ENCODE data around the gene UNC93B1.

UNC93B1 gene

DNA sequence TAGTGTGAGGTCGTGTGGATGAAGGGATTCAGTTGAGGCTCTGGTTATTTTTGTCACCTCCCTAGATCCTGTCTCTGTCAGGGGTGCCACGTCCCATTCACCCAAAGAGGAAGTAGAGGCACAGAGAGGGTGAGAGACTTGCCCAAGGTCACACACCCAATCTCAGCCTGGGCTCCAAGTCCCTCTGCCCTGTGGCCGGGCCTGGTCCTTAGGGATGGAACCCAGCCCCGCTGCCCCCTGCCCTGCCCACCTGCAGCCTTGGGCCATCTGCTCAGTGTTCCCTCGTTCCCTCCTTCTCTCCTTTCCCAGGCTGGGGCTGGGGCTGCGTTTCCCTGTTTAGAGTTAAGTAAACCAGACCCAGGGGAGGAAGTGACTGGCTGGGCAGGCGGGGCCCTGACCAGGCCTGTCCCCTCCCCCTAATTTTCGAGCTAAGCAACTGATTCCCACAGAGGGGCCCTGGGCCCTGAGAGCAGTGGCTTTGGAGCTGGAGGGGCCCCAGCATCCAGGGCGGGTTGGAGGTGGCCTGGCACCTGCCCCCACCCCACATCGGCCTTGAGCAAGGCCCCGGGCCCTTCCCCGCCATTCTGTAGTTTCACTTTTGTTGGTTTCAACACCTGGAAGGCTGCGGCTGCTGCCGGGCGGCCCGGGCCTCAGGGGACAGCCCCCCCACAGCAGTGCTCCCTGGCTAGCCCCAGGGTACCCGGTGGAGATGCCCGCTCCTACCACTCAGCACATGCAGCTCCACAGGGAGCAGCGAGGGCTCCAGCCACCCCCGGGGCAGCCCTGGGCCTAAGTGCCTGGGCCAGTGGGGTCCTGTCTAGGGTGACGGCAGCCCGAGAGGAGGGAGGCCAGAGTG is 36.4 kb upstream of the UNC93B1 start:
- peak; percentile 79 for DNase-seq (ENCODE audit: low read depth)

GRCh38 chr11:68039526-68040086 is 35.7 kb upstream of the UNC93B1 start:
- no peak for DNase-seq (ENCODE audit: low read depth)

- peak; percentile 77 for DNase-seq (ENCODE audit: low read depth)
Measured at GRCh38 chr11:68038718-68039525, 35.0 kb upstream of the UNC93B1 start, which contains the start of gene TCIRG1. Gene TCIRG1 (plus strand): TSS chr11:68039025. CDS start chr11:68041272, 2,247 bp downstream.

DNA sequence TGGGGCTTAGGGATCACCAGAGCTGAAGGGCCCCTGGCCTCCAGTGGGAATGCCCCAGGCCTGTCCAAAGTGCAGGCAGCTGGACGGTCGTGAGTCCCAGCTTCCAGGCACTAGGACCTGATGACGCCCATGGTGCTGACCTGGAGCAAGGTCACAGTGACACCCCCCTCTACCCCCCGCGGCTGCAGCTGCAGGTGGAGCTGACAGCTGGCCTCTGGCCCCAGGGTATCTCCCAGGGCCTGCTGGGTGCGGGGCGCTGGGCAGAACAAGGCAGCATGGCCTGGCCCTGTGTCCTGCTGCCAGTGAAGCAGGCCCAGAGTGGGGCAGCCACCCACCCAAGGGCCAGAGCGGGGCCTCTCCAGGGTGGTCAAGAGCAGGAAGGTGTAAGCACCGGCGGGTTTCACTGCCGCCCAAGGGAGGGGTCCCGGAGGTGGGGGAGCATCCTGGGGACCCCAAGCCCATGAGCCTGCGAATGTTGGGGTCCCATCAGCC is 34.4 kb upstream of the UNC93B1 start:
- DNase-seq (ENCODE audit: low read depth), result no peak

DNA sequence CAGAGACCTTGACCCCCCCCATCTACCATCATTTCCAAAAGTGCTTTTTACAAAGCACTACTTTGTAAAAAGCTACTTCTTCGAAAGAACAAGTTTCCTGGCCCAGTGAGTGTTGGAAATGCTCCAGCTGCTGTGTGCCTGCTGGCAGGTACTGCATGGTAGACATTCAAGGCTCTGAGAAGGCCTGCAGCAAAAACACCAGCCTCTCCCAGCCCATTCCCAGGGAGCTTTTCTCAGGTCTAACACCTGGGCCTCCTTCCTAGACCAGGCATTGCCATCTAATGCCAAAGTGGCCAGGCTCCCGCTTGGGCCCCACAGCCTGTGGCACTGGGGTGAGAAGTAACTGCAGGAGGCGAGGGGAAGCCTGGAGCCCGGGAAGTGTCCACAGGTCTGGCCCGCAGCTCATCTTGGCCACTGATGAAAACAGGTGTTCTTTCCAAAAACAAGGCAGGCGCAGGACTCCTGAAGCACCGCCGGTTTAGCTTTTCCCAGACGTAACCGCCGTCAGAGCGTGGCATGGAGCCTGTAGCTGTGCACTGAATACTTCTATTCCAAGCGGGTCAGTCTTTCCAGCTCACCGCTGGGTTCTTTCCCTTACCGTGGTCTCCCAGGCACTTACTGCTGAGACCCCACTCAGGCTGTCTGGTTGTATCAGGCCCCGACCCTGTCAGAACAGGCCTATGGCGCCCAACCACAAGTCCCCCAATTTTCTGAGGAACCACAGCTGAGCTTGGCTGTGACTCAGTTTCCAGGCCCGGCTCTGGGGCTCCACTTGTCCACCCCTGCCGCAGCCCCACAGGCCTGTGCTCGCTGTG is 33.7 kb upstream of the UNC93B1 start:
- no peak for DNase-seq (ENCODE audit: low read depth)

DNA sequence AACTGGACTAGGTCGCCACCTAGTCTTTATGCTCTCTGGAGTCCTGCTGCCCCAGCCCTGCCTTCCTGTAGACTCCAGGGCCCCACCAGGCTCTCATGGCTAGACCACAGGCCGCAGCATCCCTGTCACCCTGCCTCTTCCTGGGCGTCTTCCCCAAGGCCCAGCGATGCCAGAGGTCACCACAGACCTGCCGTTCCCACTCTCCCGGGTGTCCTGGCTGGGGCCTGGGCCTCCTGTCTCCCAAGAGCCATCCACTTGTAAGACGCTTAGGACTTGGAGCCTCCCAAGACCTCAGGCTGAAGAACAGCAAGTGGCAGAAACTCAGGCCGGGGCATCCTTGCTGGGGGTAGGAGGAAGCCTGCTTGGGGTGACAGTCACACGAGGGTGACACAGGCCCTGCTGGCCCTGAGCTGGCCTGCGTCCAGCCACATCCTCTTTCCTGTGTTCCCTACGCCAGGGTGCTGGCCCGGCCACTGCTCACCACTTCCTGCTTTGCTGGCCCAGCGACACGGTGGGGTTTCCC is 32.9 kb upstream of the UNC93B1 start:
- DNase-seq (ENCODE audit: low read depth), result no peak

DNA sequence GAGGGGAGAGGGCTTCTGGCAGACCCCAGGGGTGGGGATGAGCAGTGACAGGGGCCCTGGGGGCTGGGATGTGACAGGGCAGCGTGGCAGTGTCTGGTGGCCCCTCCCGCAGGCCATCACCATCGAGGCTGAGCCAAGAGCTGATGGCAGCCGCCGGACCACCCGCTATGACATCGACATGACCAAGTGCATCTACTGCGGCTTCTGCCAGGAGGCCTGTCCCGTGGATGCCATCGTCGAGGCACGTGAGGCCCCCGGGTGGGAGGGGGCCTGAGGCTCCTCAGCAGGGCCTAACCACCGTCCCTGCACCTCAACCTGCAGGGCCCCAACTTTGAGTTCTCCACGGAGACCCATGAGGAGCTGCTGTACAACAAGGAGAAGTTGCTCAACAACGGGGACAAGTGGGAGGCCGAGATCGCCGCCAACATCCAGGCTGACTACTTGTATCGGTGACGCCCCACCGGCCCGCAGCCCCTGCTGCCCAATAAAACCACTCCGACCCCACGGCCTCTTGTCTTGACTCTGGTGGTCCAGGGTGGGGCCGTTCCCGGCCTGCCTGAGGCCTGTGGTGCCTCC is 32.3 kb upstream of the UNC93B1 start:
- no peak for DNase-seq (ENCODE audit: low read depth)

GRCh38 chr11:68035266-68035876 is 31.5 kb upstream of the UNC93B1 start:
- no peak for DNase-seq (ENCODE audit: low read depth)

DNA sequence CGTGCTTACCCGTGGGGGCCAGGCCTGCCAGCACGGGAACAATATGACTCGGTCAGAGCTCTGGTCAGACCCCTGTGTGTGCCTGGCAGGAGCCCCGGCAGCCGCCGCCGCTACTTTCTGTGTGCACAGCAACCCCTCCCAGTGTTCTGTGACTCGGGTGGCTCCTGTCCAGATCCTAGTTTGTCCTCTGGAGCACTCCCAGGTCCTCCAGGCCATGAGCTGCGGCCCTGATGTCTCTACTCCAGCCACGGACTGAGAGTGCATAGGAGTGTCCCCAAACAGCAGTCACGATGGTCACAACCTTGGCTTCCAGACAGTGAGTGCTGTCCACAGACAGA is 29.8 kb upstream of the UNC93B1 start:
- DNase-seq (ENCODE audit: low read depth), result no peak

GRCh38 chr11:68032997-68033707 is 29.3 kb upstream of the UNC93B1 start:
- no peak for DNase-seq (ENCODE audit: low read depth)

DNA sequence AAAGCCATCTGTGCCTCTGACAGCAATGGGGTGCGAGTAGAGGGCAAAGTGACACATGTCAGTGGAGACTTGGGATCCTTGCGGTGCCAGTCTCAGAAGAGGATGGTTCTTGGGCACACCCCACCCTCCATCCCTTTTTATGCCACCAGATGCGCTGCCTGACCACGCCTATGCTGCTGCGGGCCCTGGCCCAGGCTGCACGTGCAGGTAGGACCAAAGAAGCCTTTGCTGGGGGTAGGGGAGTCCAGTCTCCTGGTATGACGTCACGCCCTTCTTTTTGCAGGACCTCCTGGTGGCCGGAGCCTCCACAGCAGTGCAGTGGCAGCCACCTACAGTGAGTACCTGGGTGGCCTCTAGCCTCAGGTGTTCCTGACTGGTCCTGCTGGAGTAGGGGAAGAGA is 28.1 kb upstream of the UNC93B1 start:
- no peak for DNase-seq (ENCODE audit: low read depth)

- no peak for DNase-seq (ENCODE audit: low read depth)
Measured at GRCh38 chr11:68031144-68031464, 27.2 kb upstream of the UNC93B1 start.

GRCh38 chr11:68030318-68031143 is 26.6 kb upstream of the UNC93B1 start, which contains the start of gene NDUFS8:
Gene NDUFS8 (plus strand): TSS chr11:68030681. CDS start chr11:68032152, 1,471 bp downstream.
- DNase-seq (ENCODE audit: low read depth), result peak; percentile 99

GRCh38 chr11:68028802-68029545 is 25.1 kb upstream of the UNC93B1 start:
- DNase-seq (ENCODE audit: low read depth), result no peak

GRCh38 chr11:68027667-68028066 is 23.8 kb upstream of the UNC93B1 start:
- DNase-seq (ENCODE audit: low read depth), result no peak

GRCh38 chr11:68026391-68027105 is 22.7 kb upstream of the UNC93B1 start:
- DNase-seq (ENCODE audit: low read depth), result no peak

- DNase-seq (ENCODE audit: low read depth), result no peak
Measured at GRCh38 chr11:68025047-68025446, 21.1 kb upstream of the UNC93B1 start.

GRCh38 chr11:68024508-68024907 is 20.6 kb upstream of the UNC93B1 start:
- DNase-seq (ENCODE audit: low read depth), result no peak

Data from amniotic epithelial cell (primary cell).